ENCODE results near the gene GMPS.
"Not testable (repeated sequence)": the region's sequence is repeated elsewhere in the genome, so short reads cannot be mapped to it uniquely, and the experiment has no call there.

Gene GMPS

DNA sequence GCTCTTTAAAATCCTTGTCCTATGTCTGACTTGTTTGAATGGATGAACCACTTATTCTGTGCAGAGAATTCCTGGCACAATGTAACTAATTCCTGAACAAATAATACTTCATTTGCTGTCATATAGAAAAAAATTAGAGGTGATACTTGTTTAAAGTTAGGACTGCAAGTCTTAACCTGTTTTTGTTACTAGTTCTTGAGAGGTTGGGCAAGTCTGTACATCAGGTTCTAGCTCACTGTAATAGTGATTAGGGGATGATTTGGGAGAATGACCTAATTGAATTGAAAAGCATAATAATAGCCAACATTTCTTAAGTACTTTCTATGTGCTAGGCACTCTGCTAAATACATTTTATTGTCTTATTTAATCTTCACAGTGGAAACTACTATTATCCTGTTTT is 49.3 kb downstream of the GMPS start:
- DNase-seq (ENCODE audit: extremely low spot score, insufficient read length, low read depth) (no peak), FAIRE-seq (no peak)

GRCh38 chr3:155921486-155921885 is 51.0 kb downstream of the GMPS start:
- FAIRE-seq (no peak), DNase-seq (ENCODE audit: extremely low spot score, insufficient read length, low read depth) (no peak)

GRCh38 chr3:155934230-155934629 is 63.8 kb downstream of the GMPS start:
- FAIRE-seq (no peak), DNase-seq (ENCODE audit: extremely low spot score, insufficient read length, low read depth) (no peak)

GRCh38 chr3:155938409-155938808 is 68.0 kb downstream of the GMPS start:
- no peak for FAIRE-seq
- DNase-seq (ENCODE audit: extremely low spot score, insufficient read length, low read depth) = no peak

- FAIRE-seq (no peak), DNase-seq (ENCODE audit: extremely low spot score, insufficient read length, low read depth) (no peak)
These were observed 70.9 kb downstream of the GMPS start for GRCh38 chr3:155941354-155941753.

DNA sequence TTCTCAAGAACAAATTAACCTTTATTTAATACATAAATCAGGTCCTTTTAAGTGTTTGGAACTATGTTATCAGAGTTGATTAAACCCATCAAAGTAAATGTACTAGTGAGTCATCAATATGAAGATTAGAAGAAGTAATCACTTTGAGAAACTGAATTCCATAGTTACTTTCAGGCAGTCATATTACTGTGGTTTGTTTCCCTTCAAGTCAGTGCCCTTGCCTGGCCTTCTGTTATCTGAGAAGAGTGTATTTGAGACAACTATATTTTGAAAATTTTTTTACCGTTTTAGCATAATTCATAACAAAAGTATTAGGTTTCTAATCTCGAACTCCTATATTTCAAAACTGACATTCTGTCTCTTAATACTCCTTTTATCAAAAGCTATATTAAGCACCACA is 73.6 kb downstream of the GMPS start:
- no peak for DNase-seq (ENCODE audit: extremely low spot score, insufficient read length, low read depth)
- no peak for FAIRE-seq

- DNase-seq (ENCODE audit: extremely low spot score, insufficient read length, low read depth) = no peak
- FAIRE-seq = no peak
These were observed 75.7 kb downstream of the GMPS start for GRCh38 chr3:155946178-155946577.

DNA sequence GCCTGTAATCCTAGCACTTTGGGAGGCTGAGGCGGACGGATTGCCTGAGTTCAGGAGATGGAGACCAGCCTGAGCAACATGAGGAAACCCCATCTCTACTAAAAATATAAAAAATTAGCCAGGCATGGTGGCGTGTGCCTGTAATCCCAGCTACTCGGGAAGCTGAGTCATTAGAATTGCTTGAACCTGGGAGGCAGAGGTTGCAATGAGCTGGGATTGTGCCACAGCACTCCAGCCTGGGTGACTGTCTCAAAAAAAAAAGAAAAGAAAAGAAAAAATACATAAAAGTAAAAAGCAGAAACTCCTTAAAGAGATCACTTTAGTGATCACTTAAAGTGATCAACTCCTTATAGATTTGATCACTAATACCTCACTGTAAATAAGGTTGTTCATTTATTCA is 78.0 kb downstream of the GMPS start:
- DNase-seq (ENCODE audit: extremely low spot score, insufficient read length, low read depth) = no peak
- FAIRE-seq = no peak

GRCh38 chr3:155949453-155950217 is 79.2 kb downstream of the GMPS start:
- DNase-seq (ENCODE audit: extremely low spot score, insufficient read length, low read depth) = no peak
- no peak for FAIRE-seq

DNA sequence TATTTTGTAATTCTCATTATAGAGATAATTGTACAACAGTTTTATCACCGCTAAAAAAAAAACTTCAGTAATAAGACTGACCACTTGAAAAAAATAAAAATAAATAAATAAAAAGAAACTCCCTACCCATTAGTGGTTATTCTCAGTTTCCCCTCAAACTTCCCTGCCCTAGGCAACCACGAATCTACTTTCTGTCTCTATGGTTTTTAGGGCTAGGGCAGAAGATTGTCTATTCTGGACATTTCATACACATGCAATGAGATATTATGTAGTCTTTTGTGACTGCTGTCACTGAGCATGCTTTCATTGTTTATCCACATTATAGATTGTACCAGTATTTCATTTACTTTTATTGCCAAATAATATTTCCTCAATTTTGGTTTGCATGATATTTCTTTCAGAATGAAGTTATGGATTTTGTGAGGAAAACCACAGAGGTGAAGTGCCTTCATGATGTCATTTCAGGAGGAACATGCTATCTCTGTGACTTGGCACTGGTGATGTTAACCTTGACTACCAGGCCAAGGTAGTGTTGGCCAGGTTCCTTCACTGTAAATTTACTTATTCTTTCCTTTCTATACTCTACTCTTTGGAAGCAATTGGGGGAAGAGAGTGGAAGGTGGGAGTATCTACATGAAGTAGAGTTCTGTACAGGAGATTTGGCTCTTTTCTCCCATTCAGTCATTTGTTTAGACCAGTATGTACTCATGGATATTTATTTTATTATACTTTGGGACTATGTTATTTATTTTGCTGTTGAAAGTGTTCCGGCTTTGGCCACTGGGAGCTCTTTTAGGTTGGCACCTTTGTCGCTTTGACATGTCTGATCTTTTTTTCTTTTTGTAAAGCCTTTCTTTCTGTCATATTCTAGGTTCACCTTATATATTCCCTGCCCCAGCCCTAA is 86.3 kb downstream of the GMPS start:
- DNase-seq (ENCODE audit: extremely low spot score, insufficient read length, low read depth) (no peak), FAIRE-seq (no peak)

- DNase-seq (ENCODE audit: extremely low spot score, insufficient read length, low read depth) = no peak
- no peak for FAIRE-seq
These were observed 87.0 kb downstream of the GMPS start for GRCh38 chr3:155957412-155957880.

GRCh38 chr3:155958676-155959075 is 88.2 kb downstream of the GMPS start:
- no peak for DNase-seq (ENCODE audit: extremely low spot score, insufficient read length, low read depth)
- no peak for FAIRE-seq

DNA sequence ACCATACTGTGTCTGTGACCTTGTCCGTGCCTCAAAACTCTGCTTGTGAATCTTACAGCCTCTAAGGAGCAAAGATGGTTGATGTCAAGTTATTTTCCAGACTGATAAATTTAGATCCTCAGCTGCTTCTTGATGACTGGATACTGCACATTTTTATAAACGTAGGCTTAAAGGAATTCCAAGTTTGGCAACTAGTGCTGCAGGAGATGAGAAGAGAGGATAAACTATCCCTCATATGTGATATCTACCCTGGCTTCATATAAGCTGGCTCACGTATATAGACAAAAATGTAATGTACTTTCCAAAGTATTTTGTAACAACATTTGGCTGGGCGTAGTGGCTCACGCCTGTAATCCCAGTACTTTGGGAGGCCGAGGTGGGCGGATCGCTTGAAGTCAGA is 89.6 kb downstream of the GMPS start:
- DNase-seq (ENCODE audit: extremely low spot score, insufficient read length, low read depth) = no peak
- FAIRE-seq = no peak

DNA sequence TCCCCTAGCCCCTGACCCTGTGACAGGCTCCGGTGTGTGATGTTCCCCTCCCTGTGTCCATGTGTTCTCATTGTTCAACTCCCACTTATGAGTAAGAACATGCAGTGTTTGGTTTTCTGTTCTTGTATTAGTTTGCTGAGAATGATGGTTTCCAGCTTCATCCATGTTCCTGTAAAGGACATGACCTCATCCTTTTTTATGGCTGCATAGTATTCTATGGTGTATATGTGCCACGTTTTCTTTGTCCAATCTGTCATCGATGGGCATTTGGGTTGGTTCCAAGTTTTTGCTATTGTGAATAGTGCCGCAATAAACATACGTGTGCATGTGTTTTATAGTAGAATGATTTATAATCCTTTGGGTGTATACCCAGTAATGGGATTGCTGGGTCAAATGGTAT is 90.6 kb downstream of the GMPS start:
- DNase-seq (ENCODE audit: extremely low spot score, insufficient read length, low read depth); FAIRE-seq: not testable (repeated sequence)

DNA sequence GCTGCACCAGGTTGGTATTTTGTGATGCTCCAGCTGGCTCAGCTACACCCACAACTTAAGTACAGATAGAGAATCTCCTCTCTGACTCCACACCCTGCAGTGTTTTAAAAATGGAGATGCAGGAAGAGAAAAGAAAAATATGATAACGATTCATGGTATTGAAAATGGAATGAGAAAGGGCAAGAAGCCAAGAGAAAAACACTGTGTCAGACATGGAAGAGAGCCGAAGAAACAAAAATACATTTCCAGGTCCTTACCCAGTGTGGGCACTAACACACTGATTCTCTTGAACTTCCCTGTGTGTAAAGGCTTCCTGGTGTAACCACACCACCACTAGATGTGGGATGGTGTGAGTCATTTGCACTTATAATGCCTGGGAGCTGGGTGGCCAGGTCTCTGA is 93.1 kb downstream of the GMPS start:
- no peak for FAIRE-seq

GRCh38 chr3:155970398-155970797 is 99.9 kb downstream of the GMPS start:
- no peak for DNase-seq (ENCODE audit: extremely low spot score, insufficient read length, low read depth)
- no peak for FAIRE-seq

More for the DNA sequence above, 93.1 kb downstream of the GMPS start:
- no peak for DNase-seq (ENCODE audit: extremely low spot score, insufficient read length, low read depth)

DNA sequence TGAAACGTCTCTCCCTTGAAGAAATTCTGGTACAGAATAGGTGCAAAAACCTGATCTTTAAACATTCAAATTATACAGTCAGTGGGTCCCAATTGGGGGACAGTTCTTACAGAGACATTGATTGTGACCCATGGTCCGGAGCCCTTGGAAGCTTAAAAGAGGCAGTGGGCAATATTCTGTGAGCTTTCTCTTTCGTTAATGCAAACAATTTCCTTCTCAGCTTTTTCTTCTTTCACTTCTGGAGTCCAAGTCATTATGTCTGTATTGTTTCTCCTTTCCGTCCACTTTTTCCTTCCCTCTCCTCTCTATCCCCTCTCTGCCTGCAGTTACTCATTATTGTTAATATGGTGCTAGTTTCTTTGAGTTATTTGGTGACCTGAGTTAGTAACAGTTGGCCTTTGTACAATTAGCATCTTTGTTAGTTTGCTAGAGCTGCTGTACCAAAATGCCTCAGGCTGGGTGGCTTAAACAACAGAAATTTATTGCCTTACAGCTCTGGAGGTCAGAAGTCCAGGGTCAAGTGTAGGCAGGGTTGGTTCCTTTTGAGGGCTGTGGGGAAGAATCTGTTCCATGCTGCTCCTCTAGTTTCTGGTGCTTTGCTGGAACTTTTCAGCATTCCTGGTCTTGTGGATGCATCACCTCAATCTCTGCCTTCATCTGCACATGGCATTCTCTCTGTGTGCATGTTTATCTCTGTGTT is 102.6 kb downstream of the GMPS start:
- peak; percentile 44 for FAIRE-seq
- DNase-seq (ENCODE audit: extremely low spot score, insufficient read length, low read depth) = no peak

DNA sequence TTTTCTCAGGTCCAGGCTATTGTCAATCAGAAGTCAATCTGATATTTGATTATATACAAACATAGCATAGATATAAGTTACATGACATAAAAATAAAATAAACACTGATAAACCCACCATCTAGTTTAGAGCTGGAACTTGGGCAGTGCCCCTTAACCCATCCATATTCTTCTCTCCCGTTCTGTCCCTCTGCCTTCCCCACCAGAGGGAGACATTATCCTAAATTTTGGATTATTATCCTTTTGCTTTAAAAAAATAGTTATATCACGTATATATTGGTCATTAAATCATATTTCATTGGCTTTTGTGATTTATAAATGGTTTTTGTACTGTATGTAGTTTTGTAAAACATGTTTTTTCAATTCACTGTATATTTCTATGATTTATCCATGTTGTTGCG is 107.9 kb downstream of the GMPS start:
- no peak for DNase-seq (ENCODE audit: extremely low spot score, insufficient read length, low read depth)

DNA sequence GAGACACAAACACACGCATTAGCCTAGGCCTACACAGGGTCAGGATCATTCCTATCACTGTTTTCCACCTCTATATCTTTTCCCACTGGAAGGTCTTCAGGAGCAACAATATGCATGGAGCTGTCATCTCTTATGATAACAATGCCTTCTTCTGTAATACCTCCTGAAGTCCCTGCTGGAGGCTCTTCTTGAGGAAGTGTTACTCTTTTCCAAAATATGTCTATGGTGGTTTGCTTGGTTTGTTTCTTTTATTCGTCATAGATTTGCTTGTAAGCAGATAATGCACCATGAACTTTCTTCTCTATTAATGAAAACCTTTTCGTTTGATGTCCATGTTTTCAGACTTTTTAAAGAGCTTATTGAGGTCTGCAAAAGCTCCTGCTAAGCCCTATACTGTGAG is 109.3 kb downstream of the GMPS start:
- FAIRE-seq = no peak
- no peak for DNase-seq (ENCODE audit: extremely low spot score, insufficient read length, low read depth)

More for the DNA sequence above, 107.9 kb downstream of the GMPS start:
- no peak for FAIRE-seq

- DNase-seq (ENCODE audit: extremely low spot score, insufficient read length, low read depth) (no peak), FAIRE-seq (no peak)
These were observed 111.2 kb downstream of the GMPS start for GRCh38 chr3:155981669-155982068.

All from GM18507 (cell line).